GM12878 (cell line): ENCODE data around the gene BPNT1. TPM values are rescaled to one million over a fixed set of nuclear protein-coding genes. Genes with fewer than 3 reads are reported as not detected.
A peak's percentile ranks its signal among the peaks of the same experiment; 100 is the strongest.

Experiments used
- ATAC-seq: fragments of 200-7000 bp; cut with Tn5 transposase; 3 replicates; pipeline ENCODE4 v1.9.1; 2020; ENCODE audit warnings: mild to moderate bottlenecking, moderate library complexity
- BruUV-seq: library from RNA; stranded (reverse); fragments of 400-500 nt; replicated peaks from 2 replicates; lab custom pipeline; 2021; lab: Mats Ljungman, UMichigan
- CTCF ChIA-PET: fragments of 300-600 bp; sonication (Branson Sonifier 250); formaldehyde crosslinking; extraction: SDS; loops from one replicate; lab custom pipeline; 2021; ENCODE audit warnings: inconsistent platforms; lab: Yijun Ruan, JAX
- POLR2A ChIA-PET: fragments of 350-600 bp; formaldehyde crosslinking; extraction: SDS; loops from one replicate; lab custom pipeline; 2021; ENCODE audit warnings: inconsistent platforms; lab: Charles Lee
- RAD21 ChIA-PET: fragments of 300-600 bp; sonication (Branson Sonifier 250); formaldehyde crosslinking; loops from one replicate; lab custom pipeline; 2023; ENCODE audit warnings: antibody characterized with exemption; ENCODE audit not compliant: unreplicated experiment; lab: Charles Lee
- SMC1A ChIA-PET: fragments of 300-600 bp; sonication (Branson Sonifier 250); formaldehyde crosslinking; loops from one replicate; lab custom pipeline; 2023; ENCODE audit not compliant: unreplicated experiment, uncharacterized antibody; lab: Charles Lee
- DNase-seq: peaks from one replicate; pipeline ENCODE4 v3.0.0-alpha.2; 2011; ENCODE audit warnings: low read depth, low spot score
- FAIRE-seq: peaks from 3 replicates; lab custom pipeline; 2011; peaks lifted over from hg19 to GRCh38; lab: Jason Lieb, UNC
- H2AFZ ChIP-seq: 2 replicates; pipeline ENCODE4 v1.6.0; 2011; ENCODE audit warnings: low read depth, low read length, control low read depth; ENCODE audit not compliant: control insufficient read depth
- H3K27ac ChIP-seq: 2 replicates; pipeline ENCODE4 v1.5.1; 2011; ENCODE audit warnings: control low read depth; ENCODE audit not compliant: control insufficient read depth, insufficient read depth
- H3K27me3 ChIP-seq, 2 experiments: replicated peaks in 1 of 2; 2 replicates each; pipeline versions ENCODE4 v1.6.0 to v1.6.1; 2011; ENCODE audit warnings: low read length in 1 of 2; ENCODE audit not compliant: control insufficient read depth in 2 of 2, insufficient read depth in 2 of 2
- H3K36me3 ChIP-seq, 2 experiments: 2 replicates each; pipeline ENCODE4 v1.5.1; 2011; ENCODE audit warnings: low read length in 1 of 2; ENCODE audit not compliant: control insufficient read depth in 2 of 2, insufficient read depth in 2 of 2
- H3K4me1 ChIP-seq: 2 replicates; pipeline ENCODE4 v1.6.1; 2011; ENCODE audit warnings: mild to moderate bottlenecking, low read length, moderate library complexity, mixed read lengths; ENCODE audit not compliant: control insufficient read depth, insufficient read depth
- H3K4me2 ChIP-seq: 2 replicates; pipeline ENCODE4 v1.6.0; 2011; ENCODE audit warnings: control low read depth; ENCODE audit not compliant: control insufficient read depth, insufficient read depth
- H3K4me3 ChIP-seq: fragments of 200-600 bp; sonication (generic); 2 replicates; pipeline ENCODE4 v1.5.1; 2016
- H3K79me2 ChIP-seq: 2 replicates; pipeline ENCODE4 v1.6.0; 2011; ENCODE audit warnings: low read length; ENCODE audit not compliant: control insufficient read depth, insufficient read depth
- H3K9ac ChIP-seq: 2 replicates; pipeline ENCODE4 v1.8.0; 2011; ENCODE audit warnings: low read length, control low read depth, mixed read lengths; ENCODE audit not compliant: control insufficient read depth, insufficient read depth
- H3K9me3 ChIP-seq: replicated peaks from 3 replicates; pipeline ENCODE4 v1.5.1; 2011; ENCODE audit warnings: mild to moderate bottlenecking, low read length; ENCODE audit not compliant: control insufficient read depth, insufficient read depth
- H4K20me1 ChIP-seq: 2 replicates; pipeline ENCODE4 v1.6.0; 2011; ENCODE audit not compliant: control insufficient read depth, insufficient read depth
- ATF2 ChIP-seq: IDR thresholded peaks from 2 replicates; pipeline ENCODE4 v1.6.1; 2012; ENCODE audit warnings: low read length, inconsistent platforms
- BCL11A ChIP-seq: IDR thresholded peaks from 2 replicates; pipeline ENCODE4 v1.6.1; 2011; ENCODE audit warnings: low read depth, low read length
- BCL3 ChIP-seq: IDR thresholded peaks from 2 replicates; pipeline ENCODE4 v1.6.1; 2011; ENCODE audit warnings: borderline replicate concordance, low read depth, mild to moderate bottlenecking, moderate library complexity, low read length; ENCODE audit not compliant: insufficient read depth, poor library complexity, severe bottlenecking
- CHD2 ChIP-seq: IDR thresholded peaks from 2 replicates; pipeline ENCODE4 v1.6.1; 2011; ENCODE audit warnings: low read depth, low read length, improper control_type of control experiment, borderline replicate concordance
- CREB1 ChIP-seq: IDR thresholded peaks from 2 replicates; pipeline ENCODE4 v1.6.1; 2012; ENCODE audit warnings: low read depth, mild to moderate bottlenecking, inconsistent platforms
- CTCF ChIP-seq, 3 experiments: IDR thresholded peaks in 2 of 3; conservative IDR thresholded peaks in 1 of 3; 2 replicates each; pipeline ENCODE4 v1.5.1; 2011; ENCODE audit warnings: low read depth in 3 of 3, low read length in 3 of 3, mild to moderate bottlenecking in 3 of 3, control low read depth in 2 of 3, moderate library complexity in 2 of 3, inconsistent platforms in 1 of 3, mixed read lengths in 1 of 3; ENCODE audit not compliant: control insufficient read depth in 2 of 3, insufficient read depth in 1 of 3; ENCODE audit errors: extremely low read depth in 1 of 3
- FOXK2 ChIP-seq: fragments of 450-650 bp; IDR thresholded peaks from 2 replicates; pipeline ENCODE4 v1.6.1; 2017; ENCODE audit warnings: mild to moderate bottlenecking, moderate library complexity
- IRF3 ChIP-seq: fragments of 450-650 bp; IDR thresholded peaks from 2 replicates; pipeline ENCODE4 v1.6.1; 2014; ENCODE audit warnings: mild to moderate bottlenecking
- KAT2A ChIP-seq: conservative IDR thresholded peaks from 2 replicates; pipeline ENCODE4 v1.6.1; 2011; ENCODE audit warnings: low read depth, low read length; ENCODE audit not compliant: control insufficient read depth
- MYB ChIP-seq: fragments of 150-350 bp; IDR thresholded peaks from 2 replicates; pipeline ENCODE4 v1.6.1; 2014; ENCODE audit warnings: mild to moderate bottlenecking, low read depth, low read length, borderline replicate concordance
- NBN ChIP-seq: fragments of 450-650 bp; IDR thresholded peaks from 2 replicates; pipeline ENCODE4 v1.6.1; 2016
- POLR2AphosphoS5 ChIP-seq: IDR thresholded peaks from 2 replicates; pipeline ENCODE4 v1.6.1; 2011; ENCODE audit warnings: mild to moderate bottlenecking, low read length, inconsistent platforms
- RAD21 ChIP-seq: IDR thresholded peaks from 2 replicates; pipeline ENCODE4 v1.6.1; 2011; ENCODE audit warnings: mild to moderate bottlenecking, low read depth, low read length, moderate library complexity; ENCODE audit not compliant: insufficient read depth
- RELA ChIP-seq: fragments of 450-650 bp; IDR thresholded peaks from 2 replicates; pipeline ENCODE4 v1.8.0; 2014; ENCODE audit warnings: borderline replicate concordance; ENCODE audit not compliant: partially characterized antibody
- SMC3 ChIP-seq: IDR thresholded peaks from 2 replicates; pipeline ENCODE4 v1.6.1; 2011; ENCODE audit warnings: low read length, improper control_type of control experiment, borderline replicate concordance
- STAT3 ChIP-seq: IDR thresholded peaks from 2 replicates; pipeline ENCODE4 v1.6.1; 2011; ENCODE audit warnings: low read depth, low read length, improper control_type of control experiment
- TCF7 ChIP-seq: IDR thresholded peaks from 2 replicates; pipeline ENCODE4 v1.6.1; 2014; ENCODE audit warnings: antibody characterized with exemption, borderline replicate concordance
- ZNF274 ChIP-seq: IDR thresholded peaks from one replicate; pipeline ENCODE4 v1.8.0; 2011; ENCODE audit not compliant: insufficient read length, insufficient read depth
- ZNF622 ChIP-seq: fragments of 450-650 bp; IDR thresholded peaks from 2 replicates; pipeline ENCODE4 v1.6.1; 2017; ENCODE audit warnings: mild to moderate bottlenecking, inconsistent platforms
- in situ Hi-C: fragments of 300-500 bp; cut with MboI; formaldehyde crosslinking; loops from 9 replicates; pipeline ENCODE4 v1.14.3; 2018; ENCODE audit warnings: mixed read lengths
- intact Hi-C: fragments of 100-400 bp; cut with micrococcal nuclease; formaldehyde crosslinking; loops from one replicate; pipeline ENCODE4 v1.14.2; 2022; ENCODE audit not compliant: unreplicated experiment
- polyA plus RNA-seq, 11 experiments: library from polyadenylated mRNA; depleted of rRNA in 4 of 11; unstranded in 6 of 11; stranded (reverse) in 5 of 11; fragments of >200 nt; fragmentation: Nextera tagmentation in 4 of 11; fragmentation: Illumina TruSeq in 1 of 11; extraction: Ambion mirVana in 4 of 11; extraction: Trizol in 1 of 11; gene quantifications; 1 replicate in 1 of 11; 2 replicates in 10 of 11; pipeline versions ENCODE4 v1.2.1 to v1.2.3, GENCODE V29; 2011 to 2016; ENCODE audit warnings: inconsistent platforms in 2 of 11, missing spikeins in 2 of 11, low read depth in 1 of 11
- total RNA-seq, 4 experiments: library from RNA; depleted of rRNA in 3 of 4; stranded (reverse); fragments of >200 nt in 3 of 4; fragmentation: Illumina TruSeq in 1 of 4; extraction: Trizol in 1 of 4; gene quantifications; 2 replicates each; pipeline versions ENCODE4 v1.2.1 to v1.2.3, GENCODE V29; 2013 to 2021

BPNT1 gene
- total and polyA plus RNA-seq, 10 of the 15 experiments (the other 5 are each of a cell fraction or from before 2014, with no cell fraction given), result 35.5 to 78.4 (median 45.4) TPM

- TF ChIP-seq TCF7 (no peak), FOXK2 (no peak), ZNF622 (no peak), RELA (no peak), CREB1 (no peak)
Measured at GRCh38 chr1:220124542-220124941, 35.0 kb upstream of the BPNT1 start (continued).

GRCh38 chr1:220123889-220124288, 34.3 kb upstream of the BPNT1 start:
- POLR2A ChIA-PET, result no interaction called here
- DNase-seq, result no peak
- intact Hi-C loops (loop anchor here (5.0 kb wide), 1 partner anchor 132 kb away; no protein-coding TSS in a partner anchor), in situ Hi-C loops (no loop called here)
- Histone ChIP-seq H2AFZ (no peak overlapping the region), H3K27me3 (no peaks in the 10 kb centered on the region), H3K36me3 (peaks cover 1 to 7% of the 10 kb centered on the region in 2 experiments; a peak in 1 of 4 replicates), H3K79me2 (no peaks in the 10 kb centered on the region), H3K9ac (no peak overlapping the region), H3K9me3 (no peaks in the 10 kb centered on the region), H3K4me3 (no peak overlapping the region), H3K27ac (no peak overlapping the region), H4K20me1 (no peaks in the 10 kb centered on the region), H3K4me1 (no peaks in the 10 kb centered on the region), H3K4me2 (no peak overlapping the region)
- CTCF ChIA-PET, result interaction anchor here (0.9 to 7.3 kb wide), 9 partner anchors 11 to 135 kb away, joined by 3 to 54 read pairs (median 4); no protein-coding TSS in a partner anchor
- no TSS peak for BruUV-seq
- peak; percentile 75 for ATAC-seq
- FAIRE-seq, result no peak
- RAD21 ChIA-PET, result no interaction called here
- SMC1A ChIA-PET, result interaction anchor here (0.5 to 1.9 kb wide), 5 partner anchors 12 to 135 kb away, joined by 3 to 9 read pairs (median 4); no protein-coding TSS in a partner anchor
- no peak for TF ChIP-seq ZNF274
- TF ChIP-seq CHD2, result no peak
- TF ChIP-seq MYB, result no peak
- peak; percentile 6 to 33 (median 27); a peak in 3 of 6 replicates for TF ChIP-seq CTCF (IDR thresholded peaks at IDR 0.05 in 2 of 3, conservative IDR thresholded peaks at IDR 0.05 in 1 of 3; ENCODE audit: control insufficient read depth in 2 of 3, extremely low read depth in 1 of 3, insufficient read depth in 1 of 3, low read depth in 3 of 3, low read length in 3 of 3)
- TF ChIP-seq POLR2AphosphoS5, result no peak
- TF ChIP-seq RAD21, result 0 out of 2 replicates have a peak, but pooled peaks have one; percentile 4
- no peak for TF ChIP-seq IRF3
- TF ChIP-seq SMC3, result peak; percentile 12; the same call in 1 of the 2 replicates
- TF ChIP-seq NBN, result no peak
- no peak for TF ChIP-seq BCL3
- no peak for TF ChIP-seq STAT3
- TF ChIP-seq BCL11A, result no peak
- no peak for TF ChIP-seq KAT2A
- no peak for TF ChIP-seq ATF2
